Measurements from ENCODE around the gene CD58. TPM values are rescaled to one million over a fixed set of nuclear protein-coding genes. Genes with fewer than 3 reads are reported as not detected.

CD58 gene
- total and polyA plus RNA-seq, 9 of the 15 experiments (the other 6 are each of a cell fraction or from before 2014, with no cell fraction given): 18.1 to 113 (median 37.4) TPM

DNA sequence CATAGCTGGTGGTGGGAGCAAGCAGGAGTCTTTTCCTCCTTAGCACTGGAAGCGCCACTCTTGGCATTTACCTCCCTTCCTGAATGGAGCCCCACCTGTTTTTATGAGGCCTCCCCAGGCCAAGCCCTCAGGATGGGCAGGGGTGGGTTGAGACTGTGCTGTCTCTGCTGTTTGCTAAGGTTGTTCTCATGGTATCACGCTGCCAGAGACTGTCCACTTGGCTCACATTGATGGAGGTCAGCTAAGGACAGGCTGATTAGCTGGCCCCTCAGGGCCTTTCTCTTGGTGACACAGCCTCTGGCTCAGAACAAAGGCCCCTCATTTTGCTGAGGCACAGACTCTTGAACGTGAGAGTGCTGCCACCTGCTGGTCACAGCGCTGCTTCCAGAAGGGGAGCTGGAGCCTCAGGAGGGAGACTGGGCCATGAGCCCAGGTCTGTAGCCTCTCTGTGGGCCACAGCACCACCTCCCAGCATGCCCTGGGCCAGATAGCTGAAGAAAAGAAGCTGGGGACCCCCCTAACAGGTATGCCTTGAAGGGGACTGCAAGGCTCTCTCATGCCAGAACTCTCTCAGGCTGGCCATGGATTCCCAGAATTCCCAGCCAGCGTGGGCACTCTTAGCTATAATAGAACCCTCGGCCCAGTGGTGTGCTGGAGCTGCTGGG is 85.6 kb downstream of the CD58 start (continued):
- no peak for TF ChIP-seq HBP1 (CRISPR knock-in tag; IDR thresholded peaks at IDR 0.05)
- TF ChIP-seq RAD21 (CRISPR knock-in tag; conservative IDR thresholded peaks at IDR 0.05 in 1 of 2, IDR thresholded peaks at IDR 0.05 in 1 of 2): peak; percentile 98 to 100
- no peak for TF ChIP-seq CSDE1 (IDR thresholded peaks at IDR 0.05)
- no peak for TF ChIP-seq RHOXF2B (CRISPR knock-in tag; conservative IDR thresholded peaks at IDR 0.05)
- TF ChIP-seq ZNF551 (CRISPR knock-in tag; IDR thresholded peaks at IDR 0.05): no peak
- peak; percentile 47; the same call in 1 of the 2 replicates for TF ChIP-seq CTBP1 (IDR thresholded peaks at IDR 0.05; ENCODE audit: borderline replicate concordance)
- 0 out of 2 replicates have a peak, but pooled peaks have one; percentile 29 for TF ChIP-seq ATF7 (IDR thresholded peaks at IDR 0.05)
- TF ChIP-seq SPI1 (IDR thresholded peaks at IDR 0.05; ENCODE audit: borderline replicate concordance, low read depth, low read length): no peak
- TF ChIP-seq ZBTB17 (CRISPR knock-in tag; IDR thresholded peaks at IDR 0.05): no peak
- TF ChIP-seq MYC (IDR thresholded peaks at IDR 0.05; ENCODE audit: low read depth, low read length): peak; percentile 44; the same call in 1 of the 2 replicates
- TF ChIP-seq MYC (CRISPR knock-in tag; IDR thresholded peaks at IDR 0.05; ENCODE audit: borderline replicate concordance, low read depth): no peak
- TF ChIP-seq, protein P1, sequence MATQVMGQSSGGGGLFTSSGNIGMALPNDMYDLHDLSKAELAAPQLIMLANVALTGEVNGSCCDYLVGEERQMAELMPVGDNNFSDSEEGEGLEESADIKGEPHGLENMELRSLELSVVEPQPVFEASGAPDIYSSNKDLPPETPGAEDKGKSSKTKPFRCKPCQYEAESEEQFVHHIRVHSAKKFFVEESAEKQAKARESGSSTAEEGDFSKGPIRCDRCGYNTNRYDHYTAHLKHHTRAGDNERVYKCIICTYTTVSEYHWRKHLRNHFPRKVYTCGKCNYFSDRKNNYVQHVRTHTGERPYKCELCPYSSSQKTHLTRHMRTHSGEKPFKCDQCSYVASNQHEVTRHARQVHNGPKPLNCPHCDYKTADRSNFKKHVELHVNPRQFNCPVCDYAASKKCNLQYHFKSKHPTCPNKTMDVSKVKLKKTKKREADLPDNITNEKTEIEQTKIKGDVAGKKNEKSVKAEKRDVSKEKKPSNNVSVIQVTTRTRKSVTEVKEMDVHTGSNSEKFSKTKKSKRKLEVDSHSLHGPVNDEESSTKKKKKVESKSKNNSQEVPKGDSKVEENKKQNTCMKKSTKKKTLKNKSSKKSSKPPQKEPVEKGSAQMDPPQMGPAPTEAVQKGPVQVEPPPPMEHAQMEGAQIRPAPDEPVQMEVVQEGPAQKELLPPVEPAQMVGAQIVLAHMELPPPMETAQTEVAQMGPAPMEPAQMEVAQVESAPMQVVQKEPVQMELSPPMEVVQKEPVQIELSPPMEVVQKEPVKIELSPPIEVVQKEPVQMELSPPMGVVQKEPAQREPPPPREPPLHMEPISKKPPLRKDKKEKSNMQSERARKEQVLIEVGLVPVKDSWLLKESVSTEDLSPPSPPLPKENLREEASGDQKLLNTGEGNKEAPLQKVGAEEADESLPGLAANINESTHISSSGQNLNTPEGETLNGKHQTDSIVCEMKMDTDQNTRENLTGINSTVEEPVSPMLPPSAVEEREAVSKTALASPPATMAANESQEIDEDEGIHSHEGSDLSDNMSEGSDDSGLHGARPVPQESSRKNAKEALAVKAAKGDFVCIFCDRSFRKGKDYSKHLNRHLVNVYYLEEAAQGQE (IDR thresholded peaks at IDR 0.05; ENCODE audit: borderline replicate concordance): peak; percentile 96
- TF ChIP-seq, protein P1 (CRISPR knock-in tag; IDR thresholded peaks at IDR 0.05; ENCODE audit: low read depth): no peak
- no peak for TF ChIP-seq NONO (IDR thresholded peaks at IDR 0.05; ENCODE audit: low read depth in 2 of 2, low read length in 1 of 2)
- TF ChIP-seq, protein P2, sequence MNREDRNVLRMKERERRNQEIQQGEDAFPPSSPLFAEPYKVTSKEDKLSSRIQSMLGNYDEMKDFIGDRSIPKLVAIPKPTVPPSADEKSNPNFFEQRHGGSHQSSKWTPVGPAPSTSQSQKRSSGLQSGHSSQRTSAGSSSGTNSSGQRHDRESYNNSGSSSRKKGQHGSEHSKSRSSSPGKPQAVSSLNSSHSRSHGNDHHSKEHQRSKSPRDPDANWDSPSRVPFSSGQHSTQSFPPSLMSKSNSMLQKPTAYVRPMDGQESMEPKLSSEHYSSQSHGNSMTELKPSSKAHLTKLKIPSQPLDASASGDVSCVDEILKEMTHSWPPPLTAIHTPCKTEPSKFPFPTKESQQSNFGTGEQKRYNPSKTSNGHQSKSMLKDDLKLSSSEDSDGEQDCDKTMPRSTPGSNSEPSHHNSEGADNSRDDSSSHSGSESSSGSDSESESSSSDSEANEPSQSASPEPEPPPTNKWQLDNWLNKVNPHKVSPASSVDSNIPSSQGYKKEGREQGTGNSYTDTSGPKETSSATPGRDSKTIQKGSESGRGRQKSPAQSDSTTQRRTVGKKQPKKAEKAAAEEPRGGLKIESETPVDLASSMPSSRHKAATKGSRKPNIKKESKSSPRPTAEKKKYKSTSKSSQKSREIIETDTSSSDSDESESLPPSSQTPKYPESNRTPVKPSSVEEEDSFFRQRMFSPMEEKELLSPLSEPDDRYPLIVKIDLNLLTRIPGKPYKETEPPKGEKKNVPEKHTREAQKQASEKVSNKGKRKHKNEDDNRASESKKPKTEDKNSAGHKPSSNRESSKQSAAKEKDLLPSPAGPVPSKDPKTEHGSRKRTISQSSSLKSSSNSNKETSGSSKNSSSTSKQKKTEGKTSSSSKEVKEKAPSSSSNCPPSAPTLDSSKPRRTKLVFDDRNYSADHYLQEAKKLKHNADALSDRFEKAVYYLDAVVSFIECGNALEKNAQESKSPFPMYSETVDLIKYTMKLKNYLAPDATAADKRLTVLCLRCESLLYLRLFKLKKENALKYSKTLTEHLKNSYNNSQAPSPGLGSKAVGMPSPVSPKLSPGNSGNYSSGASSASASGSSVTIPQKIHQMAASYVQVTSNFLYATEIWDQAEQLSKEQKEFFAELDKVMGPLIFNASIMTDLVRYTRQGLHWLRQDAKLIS (CRISPR knock-in tag; IDR thresholded peaks at IDR 0.05): no peak
